Mucosa of descending colon (tissue), 3 donors: ENCODE measurements around the gene ATP10B. TPM values are rescaled to one million over a fixed set of nuclear protein-coding genes. Genes with fewer than 3 reads are reported as not detected.

Source experiments
- ATAC-seq: fragments of 200-7000 bp; cut with Tn5 transposase; one replicate; pipeline ENCODE4 v1.9.1; 2020; ENCODE audit warnings: mild to moderate bottlenecking, moderate library complexity
- DNase-seq, 3 donors: peaks; one replicate each; pipeline ENCODE4 v3.0.0-alpha.2; 2020
- H3K36me3 ChIP-seq: fragments of 200-600 bp; one replicate; pipeline ENCODE4 v1.8.0; 2021; ENCODE audit warnings: low read depth, mild to moderate bottlenecking
- H3K4me1 ChIP-seq: fragments of 200-600 bp; one replicate; pipeline ENCODE4 v1.8.0; 2021; ENCODE audit warnings: low read depth, mild to moderate bottlenecking
- H3K4me3 ChIP-seq: fragments of 200-600 bp; one replicate; pipeline ENCODE4 v1.8.0; 2021; ENCODE audit warnings: mild to moderate bottlenecking
- H3K9me3 ChIP-seq: fragments of 200-600 bp; one replicate; pipeline ENCODE4 v1.8.0; 2021; ENCODE audit warnings: mild to moderate bottlenecking
- intact Hi-C, 2 donors: fragments of 100-400 bp; cut with DNase I in 1 of 2; cut with micrococcal nuclease in 1 of 2; formaldehyde crosslinking; loops; one replicate each; pipeline versions ENCODE4 v1.11.0 to v1.11.1; 2022; cut with DNase I, micrococcal nuclease
- total RNA-seq, 3 donors: library from RNA; stranded (reverse); fragmentation: NEBNext Ultra II Directional in 2 of 3; extraction: Animal tissue kit (Norgen Biotek cat#: 25700) in 2 of 3; gene quantifications; one replicate each; pipeline versions ENCODE4 v1.2.1 to v1.2.4, GENCODE V29; 2021 to 2023
- TF ChIP-seq, protein P1 (sequence below): fragments of 200-600 bp; IDR thresholded peaks from one replicate; pipeline ENCODE4 v1.8.0; 2022; ENCODE audit warnings: antibody characterized with exemption, mild to moderate bottlenecking
- donor health status: DM: no; HTN: no; CAD: no; lungs with moderate emphysema.
- donor health status: DM: no; HTN: no; CAD: no.
- donor health status: DM: no; HTN: yes; CAD: no.

The ATP10B gene
- total RNA-seq, 3 donors from 2014 or later: 112 to 265 (median 211) TPM

DNA sequence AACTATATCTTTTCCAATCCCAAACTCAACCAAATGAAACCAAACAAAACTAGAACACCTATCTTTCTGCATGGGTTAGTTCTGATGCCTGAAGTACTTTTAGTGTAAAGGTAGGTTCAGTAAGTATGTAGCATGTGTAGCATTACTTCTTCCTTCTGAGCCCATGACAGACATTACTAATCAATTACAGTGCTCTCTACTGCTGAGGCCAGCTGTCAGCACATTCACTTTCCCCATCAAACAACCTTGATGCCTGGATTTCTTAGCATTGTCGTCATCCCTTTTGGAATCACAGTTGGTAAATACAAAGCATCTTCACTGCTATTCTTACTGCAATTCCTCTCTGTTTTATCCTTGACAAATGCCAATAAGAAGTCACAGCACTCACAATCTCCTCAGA lies 327.2 kb downstream of the ATP10B start:
- intact Hi-C loops: no loop called here
- no peak for ATAC-seq
- no peak overlapping the region for H3K4me3 ChIP-seq
- no peaks in the 10 kb centered on the region for H3K36me3 ChIP-seq
- H3K9me3 ChIP-seq: no peaks in the 10 kb centered on the region
- no peaks in the 10 kb centered on the region for H3K4me1 ChIP-seq
- TF ChIP-seq, protein P1, sequence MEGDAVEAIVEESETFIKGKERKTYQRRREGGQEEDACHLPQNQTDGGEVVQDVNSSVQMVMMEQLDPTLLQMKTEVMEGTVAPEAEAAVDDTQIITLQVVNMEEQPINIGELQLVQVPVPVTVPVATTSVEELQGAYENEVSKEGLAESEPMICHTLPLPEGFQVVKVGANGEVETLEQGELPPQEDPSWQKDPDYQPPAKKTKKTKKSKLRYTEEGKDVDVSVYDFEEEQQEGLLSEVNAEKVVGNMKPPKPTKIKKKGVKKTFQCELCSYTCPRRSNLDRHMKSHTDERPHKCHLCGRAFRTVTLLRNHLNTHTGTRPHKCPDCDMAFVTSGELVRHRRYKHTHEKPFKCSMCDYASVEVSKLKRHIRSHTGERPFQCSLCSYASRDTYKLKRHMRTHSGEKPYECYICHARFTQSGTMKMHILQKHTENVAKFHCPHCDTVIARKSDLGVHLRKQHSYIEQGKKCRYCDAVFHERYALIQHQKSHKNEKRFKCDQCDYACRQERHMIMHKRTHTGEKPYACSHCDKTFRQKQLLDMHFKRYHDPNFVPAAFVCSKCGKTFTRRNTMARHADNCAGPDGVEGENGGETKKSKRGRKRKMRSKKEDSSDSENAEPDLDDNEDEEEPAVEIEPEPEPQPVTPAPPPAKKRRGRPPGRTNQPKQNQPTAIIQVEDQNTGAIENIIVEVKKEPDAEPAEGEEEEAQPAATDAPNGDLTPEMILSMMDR: no peak
- DNase-seq: no peak

DNA sequence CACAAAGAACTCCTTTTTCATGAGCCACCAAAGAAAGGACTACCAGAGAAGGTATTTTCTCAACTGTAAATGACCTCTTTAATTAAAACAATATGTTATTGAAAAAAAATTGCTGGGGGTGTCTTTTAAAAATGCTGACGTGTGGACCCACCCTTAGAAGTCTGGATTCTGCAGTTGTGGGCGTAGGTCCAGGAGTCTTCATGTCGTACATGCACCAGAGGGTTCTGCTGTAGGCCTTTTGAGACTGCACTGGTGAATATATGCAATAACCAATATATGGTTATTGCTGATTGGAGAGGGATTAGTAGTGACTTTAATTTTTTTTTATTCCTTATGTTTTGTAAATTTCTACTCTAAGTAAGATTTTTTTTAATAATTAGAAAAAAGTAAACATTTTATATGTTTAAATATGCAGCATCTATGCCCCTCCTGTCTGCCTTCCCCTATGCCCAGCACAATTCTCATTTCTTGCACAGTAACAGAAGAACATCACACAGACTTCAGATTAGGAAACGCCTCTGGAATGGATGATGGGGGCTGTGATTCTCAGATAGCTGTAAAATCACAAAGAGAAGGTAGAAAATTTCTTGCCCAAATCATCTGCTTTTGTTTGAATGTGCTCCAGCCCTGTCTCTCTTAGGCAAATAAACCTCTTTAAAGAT lies 328.4 kb downstream of the ATP10B start:
- no peak for ATAC-seq
- Histone ChIP-seq H3K36me3 (no peaks in the 10 kb centered on the region), H3K9me3 (no peaks in the 10 kb centered on the region), H3K4me3 (no peak overlapping the region), H3K4me1 (no peaks in the 10 kb centered on the region)
- TF ChIP-seq, protein P1: no peak
- intact Hi-C loops: no loop called here
- no peak for DNase-seq

DNA sequence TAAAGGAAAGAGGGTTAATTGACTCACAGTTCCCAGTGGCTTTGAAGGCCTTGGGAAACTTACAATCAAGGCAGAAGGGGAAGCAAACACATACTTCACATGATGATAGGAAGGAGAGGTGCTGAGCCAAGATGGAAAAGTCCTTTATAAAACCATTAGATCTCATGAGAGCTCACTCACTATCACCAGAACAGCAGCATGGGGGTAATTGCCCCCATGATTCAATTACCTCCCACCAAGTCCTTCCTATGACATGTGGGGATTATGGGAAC lies 330.7 kb downstream of the ATP10B start:
- Histone ChIP-seq H3K36me3 (no peaks in the 10 kb centered on the region), H3K4me1 (no peaks in the 10 kb centered on the region), H3K4me3 (no peak overlapping the region), H3K9me3 (no peaks in the 10 kb centered on the region)
- DNase-seq: no peak
- ATAC-seq: no peak
- TF ChIP-seq, protein P1: no peak
- intact Hi-C loops: no loop called here

DNA sequence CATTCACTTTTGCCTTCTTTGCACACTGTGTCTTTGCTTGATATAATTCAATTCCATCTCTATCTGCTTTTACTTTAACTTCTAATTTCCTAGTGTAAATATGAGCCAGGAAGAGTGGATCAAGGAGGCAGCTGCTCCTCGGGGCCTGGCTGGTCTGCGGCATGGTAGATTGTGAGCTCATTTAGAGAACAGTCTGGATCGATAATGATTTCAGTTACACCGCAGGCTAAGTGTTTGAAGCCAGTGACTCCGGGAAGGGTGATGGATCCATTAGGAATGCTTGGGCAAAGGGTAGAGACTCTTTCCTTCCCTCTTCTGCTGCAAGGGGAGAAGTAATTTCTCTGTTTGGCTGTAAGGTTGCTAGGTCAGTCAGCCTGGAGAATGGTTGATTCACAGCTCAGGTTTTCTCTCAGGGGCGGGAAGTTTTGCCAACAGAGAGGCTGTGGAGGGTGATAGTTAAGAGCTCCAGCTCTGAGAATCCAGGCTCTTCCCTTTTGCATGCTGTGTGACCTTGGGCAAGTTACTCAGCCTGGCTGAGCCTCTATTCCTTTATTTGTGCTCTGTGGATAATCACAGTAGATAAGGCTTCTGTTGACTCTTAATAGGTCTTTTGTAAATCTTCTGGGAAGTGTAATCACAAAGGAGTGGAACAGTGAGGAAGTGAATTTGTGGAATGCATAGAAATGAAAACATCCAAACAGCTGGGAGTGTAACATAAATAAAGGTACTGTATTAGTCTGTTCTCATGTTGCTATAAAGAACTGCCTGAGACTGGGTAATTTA lies 331.2 kb downstream of the ATP10B start:
- no peak for DNase-seq
- Histone ChIP-seq H3K9me3 (no peaks in the 10 kb centered on the region), H3K4me1 (no peaks in the 10 kb centered on the region), H3K4me3 (no peak overlapping the region), H3K36me3 (no peaks in the 10 kb centered on the region)
- TF ChIP-seq, protein P1: no peak
- no peak for ATAC-seq
- intact Hi-C loops: no loop called here

GRCh38 chr5:160516696-160517530 lies 335.1 kb downstream of the ATP10B start:
- no peak for ATAC-seq
- H3K9me3 ChIP-seq: no peaks in the 10 kb centered on the region
- no peak overlapping the region for H3K4me3 ChIP-seq
- intact Hi-C loops: no loop called here
- H3K4me1 ChIP-seq: no peaks in the 10 kb centered on the region
- H3K36me3 ChIP-seq: no peaks in the 10 kb centered on the region
- no peak for DNase-seq
- TF ChIP-seq, protein P1: no peak
